K562 (cell line): ENCODE data around the gene WDR19. TPM values are rescaled to one million over a fixed set of nuclear protein-coding genes. Genes with fewer than 3 reads are reported as not detected.
"Not testable (repeated sequence)": the region's sequence is repeated elsewhere in the genome, so short reads cannot be mapped to it uniquely, and the experiment has no call there.

Source experiments
- ATAC-seq: fragments of 200-7000 bp; cut with Tn5 transposase; 3 replicates; pipeline ENCODE4 v1.9.1; 2020; ENCODE audit warnings: moderate library complexity
- BruUV-seq: library from RNA; stranded (reverse); fragments of 400-500 nt; replicated peaks from 2 replicates; lab custom pipeline; 2021; lab: Mats Ljungman, UMichigan
- CTCF ChIA-PET: fragments of 300-600 bp; formaldehyde crosslinking; extraction: SDS; loops from one replicate; lab custom pipeline; 2021; ENCODE audit warnings: low intra/inter-chr PET ratio; lab: Yijun Ruan, JAX
- POLR2A ChIA-PET: fragments of 300-600, 350-650 bp; sonication (Branson Sonifier 250); formaldehyde crosslinking; extraction: SDS; loops from one replicate; lab custom pipeline; 2021; ENCODE audit warnings: antibody characterized with exemption, inconsistent platforms; lab: Yijun Ruan, JAX
- DNase-seq, 4 experiments: peaks; one replicate each; pipeline versions ENCODE4 v3.0.0 to v3.0.0-alpha.2; 2011 to 2018; ENCODE audit warnings: low spot score in 3 of 4, mixed read lengths in 3 of 4; ENCODE audit errors: extremely low read depth in 1 of 4
- FAIRE-seq: peaks from 2 replicates; lab custom pipeline; 2011; peaks lifted over from hg19 to GRCh38; lab: Jason Lieb, UNC
- H2AFZ ChIP-seq: 2 replicates; pipeline ENCODE4 v1.6.0; 2011; ENCODE audit warnings: low read depth, low read length, control low read depth, inconsistent platforms
- H3K27ac ChIP-seq: fragments of 200-600 bp; 3 replicates; pipeline ENCODE4 v1.8.0; 2011; ENCODE audit warnings: low read depth, mild to moderate bottlenecking, control low read depth, inconsistent platforms, low read length, moderate library complexity, mixed read lengths; ENCODE audit errors: extremely low read depth
- H3K27me3 ChIP-seq, 2 experiments: fragments of 300-600 bp in 1 of 2; 2 replicates in 1 of 2; 3 replicates in 1 of 2; pipeline versions ENCODE4 v1.6.0 to v1.8.0; 2011; ENCODE audit warnings: inconsistent platforms in 2 of 2, low read length in 2 of 2, mild to moderate bottlenecking in 1 of 2, mixed read lengths in 1 of 2, moderate library complexity in 1 of 2; ENCODE audit not compliant: control insufficient read depth in 2 of 2, insufficient read depth in 2 of 2
- H3K36me3 ChIP-seq: fragments of 300-600 bp; 3 replicates; pipeline ENCODE4 v1.8.0; 2011; ENCODE audit warnings: mild to moderate bottlenecking, low read length, inconsistent platforms; ENCODE audit not compliant: control insufficient read depth, insufficient read depth
- H3K4me1 ChIP-seq, 2 experiments: fragments of 200-600 bp in 1 of 2; replicated peaks in 1 of 2; 2 replicates in 1 of 2; 3 replicates in 1 of 2; pipeline versions ENCODE4 v1.5.1 to v1.8.0; 2011; ENCODE audit warnings: inconsistent platforms in 2 of 2, low read length in 2 of 2, mild to moderate bottlenecking in 1 of 2, mixed read lengths in 1 of 2, moderate library complexity in 1 of 2; ENCODE audit not compliant: control insufficient read depth in 2 of 2, insufficient read depth in 2 of 2
- H3K4me2 ChIP-seq: 2 replicates; pipeline ENCODE4 v1.6.1; 2011; ENCODE audit warnings: low read length, control low read depth, inconsistent platforms, mixed read lengths; ENCODE audit not compliant: insufficient read depth
- H3K4me3 ChIP-seq: fragments of 200-600 bp; sonication (generic), shearing (Covaris generic); 2 replicates; pipeline ENCODE4 v1.5.1; 2016; ENCODE audit warnings: control low read depth, inconsistent platforms
- H3K79me2 ChIP-seq: fragments of 200-600 bp; 3 replicates; pipeline ENCODE4 v1.8.0; 2011; ENCODE audit warnings: low read length, inconsistent platforms; ENCODE audit not compliant: control insufficient read depth, insufficient read depth
- H3K9ac ChIP-seq, 2 experiments: 2 replicates each; pipeline versions ENCODE4 v1.6.0 to v1.6.1; 2011; ENCODE audit warnings: low read depth in 2 of 2, low read length in 2 of 2, control low read depth in 1 of 2, inconsistent platforms in 1 of 2, mild to moderate bottlenecking in 1 of 2, mixed read lengths in 1 of 2; ENCODE audit not compliant: insufficient read depth in 1 of 2
- H3K9me1 ChIP-seq: one replicate; pipeline ENCODE4 v1.6.0; 2011; ENCODE audit warnings: inconsistent platforms, mild to moderate bottlenecking, low read length, moderate library complexity; ENCODE audit not compliant: control insufficient read depth, insufficient read depth
- H3K9me3 ChIP-seq: replicated peaks from 2 replicates; pipeline ENCODE4 v1.5.1; 2011; ENCODE audit warnings: low read depth, low read length, inconsistent platforms; ENCODE audit not compliant: control insufficient read depth, insufficient read depth
- H4K20me1 ChIP-seq: replicated peaks from 2 replicates; pipeline ENCODE4 v1.6.1; 2011; ENCODE audit warnings: low read length, inconsistent platforms, mixed read lengths; ENCODE audit not compliant: control insufficient read depth, insufficient read depth
- MYC ChIP-seq, 2 experiments: fragments of 250-450 bp in 1 of 2; sonication (Bioruptor Pico) in 1 of 2; IDR thresholded peaks; 2 replicates each; pipeline versions ENCODE4 v1.5.1 to v1.6.1; 2012 to 2021; ENCODE audit warnings: low read depth in 2 of 2, borderline replicate concordance in 1 of 2, improper control_type of control experiment in 1 of 2, low read length in 1 of 2, mild to moderate bottlenecking in 1 of 2, moderate library complexity in 1 of 2
- WGBS: fragments of 100-300 bp; shearing (Covaris generic); methylation state at CpG from one replicate; pipeline ENCODE4 v1.1.6; 2016; ENCODE audit warnings: low coverage, mixed read lengths; ENCODE audit not compliant: insufficient coverage; ENCODE audit errors: missing lambda C conversion rate; 5-methylcytosine and 5-hydroxymethylcytosine counted together
- in situ Hi-C: fragments of 300-500 bp; cut with MboI; formaldehyde crosslinking; loops from 4 replicates; pipeline ENCODE4 v1.15.0; 2018; ENCODE audit warnings: inconsistent platforms, mixed read lengths
- intact Hi-C: fragments of 100-400 bp; cut with micrococcal nuclease; formaldehyde crosslinking; loops from 2 replicates; pipeline ENCODE4 v1.14.2; 2022
- polyA plus RNA-seq, 8 experiments: library from polyadenylated mRNA; depleted of rRNA in 4 of 8; stranded (reverse) in 5 of 8; unstranded in 3 of 8; fragments of >200 nt; fragmentation: Nextera tagmentation in 2 of 8; fragmentation: Illumina TruSeq in 1 of 8; extraction: Ambion mirVana in 2 of 8; extraction: Trizol in 1 of 8; gene quantifications; 2 replicates each; pipeline versions ENCODE4 v1.2.1 to v1.2.3, GENCODE V29; 2011 to 2014; ENCODE audit warnings: inconsistent platforms in 1 of 8, missing spikeins in 1 of 8
- total RNA-seq, 7 experiments: library from RNA; depleted of rRNA in 6 of 7; stranded (reverse); fragments of >200 nt in 6 of 7; fragmentation: Illumina TruSeq in 2 of 7; extraction: Trizol in 2 of 7; gene quantifications; 2 replicates each; pipeline versions ENCODE4 v1.2.1 to v1.2.3, GENCODE V29; 2011 to 2021; ENCODE audit warnings: low replicate concordance in 1 of 7
- TF ChIP-seq, protein P1 (sequence below): sonication (generic); formaldehyde crosslinking; IDR thresholded peaks from 2 replicates; pipeline ENCODE4 v1.8.1; 2023; ENCODE audit warnings: mild to moderate bottlenecking, missing genetic modification reagents

The WDR19 gene
- total and polyA plus RNA-seq, 9 of the 15 experiments (the other 6 are each of a cell fraction or from before 2014, with no cell fraction given) = 6.8 to 37.6 (median 11.2) TPM

DNA sequence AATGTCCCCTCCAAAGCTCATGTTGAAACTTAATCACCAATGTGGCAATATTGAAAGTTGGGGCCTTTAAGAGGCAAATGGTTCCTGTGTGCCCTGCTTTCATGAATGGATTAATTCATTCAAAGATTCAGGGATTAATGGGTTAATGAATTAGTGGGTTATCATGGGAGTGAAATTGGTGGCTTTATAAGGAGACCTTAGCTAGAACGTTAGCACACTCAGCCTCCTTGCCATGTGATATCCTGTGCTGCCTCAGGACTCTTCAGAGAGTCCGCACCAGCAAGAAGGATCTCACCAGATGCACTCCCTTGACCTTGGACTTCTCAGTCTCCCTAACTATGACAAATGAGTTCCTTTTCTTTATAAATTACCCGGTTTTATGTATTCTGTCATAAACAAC, 2.6 kb upstream of the WDR19 start:
- ChIA-PET CTCF (no interaction called here), POLR2A (no interaction called here)
- Histone ChIP-seq H3K27me3 (0 out of 5 replicates have a peak, but pooled peaks cover 0 to 3% of the 10 kb centered on the region in 2 experiments), H3K79me2 (no peaks in the 10 kb centered on the region), H2AFZ (peak overlapping the region; percentile 33; the same call in 1 of the 2 replicates), H3K4me3 (no peak overlapping the region), H3K9me3 (no peaks in the 10 kb centered on the region), H3K36me3 (no peaks in the 10 kb centered on the region), H3K9ac (no peak overlapping the region), H3K9me1 (no peaks in the 10 kb centered on the region), H3K4me1 (peaks cover 3 to 4% of the 10 kb centered on the region in 2 experiments; a peak in 2 of 5 replicates), H3K27ac (no peak overlapping the region), H4K20me1 (no peaks in the 10 kb centered on the region), H3K4me2 (no peak overlapping the region)
- in situ Hi-C loops = no loop called here
- intact Hi-C loops = no loop called here
- WGBS = 47% methylated on average over 3 of the region's 3 CpGs
- FAIRE-seq = no peak
- TF ChIP-seq MYC (IDR thresholded peaks at IDR 0.05; ENCODE audit: low read depth, low read length) (no peak), MYC (CRISPR knock-in tag; IDR thresholded peaks at IDR 0.05; ENCODE audit: borderline replicate concordance, low read depth) (no peak)
- no TSS peak for BruUV-seq
- DNase-seq = no peak
- ATAC-seq = no peak

DNA sequence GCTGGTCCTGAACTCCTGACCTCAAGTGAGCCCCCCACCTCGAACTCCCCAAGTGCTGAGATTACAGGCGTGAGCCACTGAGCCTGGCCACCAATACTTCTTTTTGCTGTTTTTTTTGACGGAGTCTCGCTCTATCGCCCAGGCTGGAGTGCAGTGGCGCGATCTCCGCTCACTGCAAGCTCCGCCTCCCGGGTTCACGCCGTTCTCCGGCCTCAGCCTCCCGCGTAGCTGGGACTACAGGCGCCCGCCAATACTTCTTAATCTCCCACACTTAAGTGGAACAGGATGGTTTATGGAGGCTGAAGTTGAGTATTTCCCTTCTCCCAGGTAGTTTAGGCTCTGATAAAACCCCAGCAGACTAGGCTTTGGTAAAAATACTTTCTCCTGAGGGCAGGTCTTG, 1.7 kb upstream of the WDR19 start:
- H3K27me3 ChIP-seq, H3K4me3 ChIP-seq, H3K27ac ChIP-seq, H3K36me3 ChIP-seq, in situ Hi-C loops, intact Hi-C loops, H3K9me3 ChIP-seq, H3K79me2 ChIP-seq, DNase-seq, H3K9ac ChIP-seq, H3K4me1 ChIP-seq, H2AFZ ChIP-seq, H3K4me2 ChIP-seq, ATAC-seq, H3K9me1 ChIP-seq, H4K20me1 ChIP-seq, CTCF ChIA-PET, FAIRE-seq, BruUV-seq: not testable (repeated sequence)
- POLR2A ChIA-PET = interaction anchor here (0.6 kb wide), 1 partner anchor 273 kb away, joined by 3 read pairs; no protein-coding TSS in a partner anchor
- 90% methylated on average over 9 of the region's 17 CpGs for WGBS
- TF ChIP-seq, protein P1, sequence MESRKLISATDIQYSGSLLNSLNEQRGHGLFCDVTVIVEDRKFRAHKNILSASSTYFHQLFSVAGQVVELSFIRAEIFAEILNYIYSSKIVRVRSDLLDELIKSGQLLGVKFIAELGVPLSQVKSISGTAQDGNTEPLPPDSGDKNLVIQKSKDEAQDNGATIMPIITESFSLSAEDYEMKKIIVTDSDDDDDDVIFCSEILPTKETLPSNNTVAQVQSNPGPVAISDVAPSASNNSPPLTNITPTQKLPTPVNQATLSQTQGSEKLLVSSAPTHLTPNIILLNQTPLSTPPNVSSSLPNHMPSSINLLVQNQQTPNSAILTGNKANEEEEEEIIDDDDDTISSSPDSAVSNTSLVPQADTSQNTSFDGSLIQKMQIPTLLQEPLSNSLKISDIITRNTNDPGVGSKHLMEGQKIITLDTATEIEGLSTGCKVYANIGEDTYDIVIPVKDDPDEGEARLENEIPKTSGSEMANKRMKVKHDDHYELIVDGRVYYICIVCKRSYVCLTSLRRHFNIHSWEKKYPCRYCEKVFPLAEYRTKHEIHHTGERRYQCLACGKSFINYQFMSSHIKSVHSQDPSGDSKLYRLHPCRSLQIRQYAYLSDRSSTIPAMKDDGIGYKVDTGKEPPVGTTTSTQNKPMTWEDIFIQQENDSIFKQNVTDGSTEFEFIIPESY (CRISPR knock-in tag) = peak; percentile 74
